ENCODE measurements around the gene SLC6A3. TPM values are rescaled to one million over a fixed set of nuclear protein-coding genes. Genes with fewer than 3 reads are reported as not detected.

Gene SLC6A3
- total RNA-seq, 2 experiments from 2014 or later, result not detected

DNA sequence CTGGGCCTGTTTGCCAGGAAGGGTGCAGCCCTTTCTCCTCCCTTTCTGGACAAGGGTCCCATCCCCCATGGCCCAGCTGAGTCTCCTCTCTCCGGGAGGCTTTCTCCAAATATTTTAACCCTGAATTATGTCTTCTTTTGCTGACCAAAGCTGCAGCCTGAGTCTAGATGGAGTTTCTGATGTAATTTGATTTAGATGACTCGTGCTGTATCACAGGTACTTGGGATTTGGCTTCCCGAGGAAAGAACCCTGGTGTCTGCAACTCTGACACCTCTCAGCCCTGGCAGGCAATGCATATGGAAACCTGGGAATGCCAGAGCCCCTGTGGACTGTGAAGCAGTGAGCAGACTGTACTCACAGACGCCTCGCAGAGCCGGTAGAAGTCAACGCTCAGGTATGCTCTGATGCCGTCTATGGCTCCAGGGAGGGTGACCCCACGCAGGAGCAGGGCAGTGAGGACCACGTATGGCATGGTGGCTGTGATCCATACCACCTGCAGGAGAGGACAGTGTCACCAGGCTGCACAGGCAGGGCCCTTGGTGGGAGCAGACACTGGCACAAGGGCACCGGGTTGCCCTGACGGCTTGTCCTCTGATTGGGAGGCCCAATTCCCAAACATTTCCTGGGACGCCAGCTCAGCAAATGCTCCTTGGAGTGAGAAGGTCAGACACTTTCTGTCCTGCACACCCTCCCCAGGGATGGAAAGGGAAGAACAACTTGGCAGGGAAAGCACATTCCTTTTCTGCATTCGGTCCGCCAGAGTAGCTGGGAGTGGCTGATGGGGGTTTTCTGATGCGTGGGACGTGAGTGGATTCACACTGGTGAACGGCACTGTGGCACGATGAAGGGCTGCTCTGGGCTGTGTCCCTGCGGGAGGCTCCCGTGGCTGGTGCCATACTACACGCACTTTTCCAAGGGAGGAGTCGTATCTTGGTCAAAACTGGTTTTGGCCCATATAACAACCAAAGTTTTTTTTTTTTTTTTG, 24.7 kb downstream of the SLC6A3 start:
- H2AFZ ChIP-seq (ENCODE audit: low read length), result no peak overlapping the region
- TF ChIP-seq, protein P1, sequence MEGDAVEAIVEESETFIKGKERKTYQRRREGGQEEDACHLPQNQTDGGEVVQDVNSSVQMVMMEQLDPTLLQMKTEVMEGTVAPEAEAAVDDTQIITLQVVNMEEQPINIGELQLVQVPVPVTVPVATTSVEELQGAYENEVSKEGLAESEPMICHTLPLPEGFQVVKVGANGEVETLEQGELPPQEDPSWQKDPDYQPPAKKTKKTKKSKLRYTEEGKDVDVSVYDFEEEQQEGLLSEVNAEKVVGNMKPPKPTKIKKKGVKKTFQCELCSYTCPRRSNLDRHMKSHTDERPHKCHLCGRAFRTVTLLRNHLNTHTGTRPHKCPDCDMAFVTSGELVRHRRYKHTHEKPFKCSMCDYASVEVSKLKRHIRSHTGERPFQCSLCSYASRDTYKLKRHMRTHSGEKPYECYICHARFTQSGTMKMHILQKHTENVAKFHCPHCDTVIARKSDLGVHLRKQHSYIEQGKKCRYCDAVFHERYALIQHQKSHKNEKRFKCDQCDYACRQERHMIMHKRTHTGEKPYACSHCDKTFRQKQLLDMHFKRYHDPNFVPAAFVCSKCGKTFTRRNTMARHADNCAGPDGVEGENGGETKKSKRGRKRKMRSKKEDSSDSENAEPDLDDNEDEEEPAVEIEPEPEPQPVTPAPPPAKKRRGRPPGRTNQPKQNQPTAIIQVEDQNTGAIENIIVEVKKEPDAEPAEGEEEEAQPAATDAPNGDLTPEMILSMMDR (conservative IDR thresholded peaks at IDR 0.05; ENCODE audit: low read length), result no peak
- no peak for TF ChIP-seq EZH2phosphoT487 (IDR thresholded peaks at IDR 0.05; ENCODE audit: borderline replicate concordance, low read depth, low read length)
- H3K9me2 ChIP-seq (ENCODE audit: insufficient read depth, low read length), result no peaks in the 10 kb centered on the region
- ChIA-PET POLR2A (interaction anchor here (0.7 kb wide), 1 partner anchor 79 kb away, joined by 3 read pairs; no protein-coding TSS in a partner anchor), CTCF (ENCODE audit: unreplicated experiment) (no interaction called here)
- intact Hi-C loops (cut with micrococcal nuclease; ENCODE audit: unreplicated experiment), result no loop called here
- H4K20me1 ChIP-seq (ENCODE audit: insufficient read depth, low read length), result no peaks in the 10 kb centered on the region
- H3K4me3 ChIP-seq (ENCODE audit: low read depth, low read length, poor library complexity, severe bottlenecking), result no peak overlapping the region
- H3K36me3 ChIP-seq (ENCODE audit: insufficient read depth, low read length), result no peaks in the 10 kb centered on the region
- BruUV-seq (replicated peaks), result no TSS peak
- H3K4me2 ChIP-seq (ENCODE audit: low read length), result no peak overlapping the region
- no peak overlapping the region for H3K27ac ChIP-seq (ENCODE audit: low read depth, low read length, poor library complexity, severe bottlenecking)
- no peaks in the 10 kb centered on the region for H3K4me1 ChIP-seq (ENCODE audit: insufficient read depth, low read length, poor library complexity, severe bottlenecking)
- H3K79me2 ChIP-seq (ENCODE audit: insufficient read depth, low read depth, low read length), result no peaks in the 10 kb centered on the region
- no peaks in the 10 kb centered on the region for H3K9me3 ChIP-seq (ENCODE audit: low read length)
- DNase-seq (ENCODE audit: low spot score), result no peak

DNA sequence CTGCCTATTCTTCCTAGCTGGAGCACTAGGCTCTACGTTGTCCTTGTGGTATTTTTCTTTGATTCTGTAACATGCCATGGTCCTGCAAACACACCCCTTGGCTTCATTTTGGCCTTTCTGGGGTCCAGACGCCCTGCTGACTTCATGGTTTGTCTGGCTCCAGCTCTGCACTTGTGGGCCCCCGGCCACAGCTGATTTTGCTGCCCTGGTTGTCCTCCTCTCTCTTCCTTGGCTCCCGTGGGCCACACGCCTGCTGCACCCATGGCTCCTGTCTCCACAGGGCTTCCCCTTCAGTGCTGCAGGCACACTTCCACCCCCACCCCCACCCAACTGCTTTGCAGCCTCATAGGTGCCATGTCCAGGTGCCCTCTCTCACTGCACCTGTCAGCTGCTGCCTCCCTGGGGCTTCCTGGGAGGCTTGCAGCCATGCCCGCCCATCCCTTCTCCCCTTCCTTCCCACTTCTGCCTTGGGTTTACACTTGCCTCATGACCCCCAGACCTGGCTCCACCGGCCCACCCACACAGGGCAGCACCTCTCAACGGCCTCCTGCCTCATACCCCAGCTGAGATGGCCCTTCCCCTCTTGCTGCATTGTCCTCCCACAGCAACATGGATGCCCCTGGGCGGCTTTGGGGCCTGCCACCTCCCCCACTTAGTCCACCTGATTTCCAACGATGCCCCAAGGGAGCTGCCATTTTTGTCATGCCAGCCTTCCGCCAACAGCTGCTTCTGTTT, 25.6 kb downstream of the SLC6A3 start:
- ChIA-PET CTCF (ENCODE audit: unreplicated experiment) (no interaction called here), POLR2A (no interaction called here)
- Histone ChIP-seq H3K79me2 (ENCODE audit: insufficient read depth, low read depth, low read length) (no peaks in the 10 kb centered on the region), H3K36me3 (ENCODE audit: insufficient read depth, low read length) (no peaks in the 10 kb centered on the region), H4K20me1 (ENCODE audit: insufficient read depth, low read length) (no peaks in the 10 kb centered on the region), H3K27ac (ENCODE audit: low read depth, low read length, poor library complexity, severe bottlenecking) (no peak overlapping the region), H3K9me3 (ENCODE audit: low read length) (no peaks in the 10 kb centered on the region), H3K9me2 (ENCODE audit: insufficient read depth, low read length) (no peaks in the 10 kb centered on the region), H3K4me1 (ENCODE audit: insufficient read depth, low read length, poor library complexity, severe bottlenecking) (no peaks in the 10 kb centered on the region), H3K4me2 (ENCODE audit: low read length) (no peak overlapping the region), H3K4me3 (ENCODE audit: low read depth, low read length, poor library complexity, severe bottlenecking) (no peak overlapping the region), H2AFZ (ENCODE audit: low read length) (no peak overlapping the region)
- DNase-seq (ENCODE audit: low spot score), result no peak
- BruUV-seq (replicated peaks), result no TSS peak
- intact Hi-C loops (cut with micrococcal nuclease; ENCODE audit: unreplicated experiment), result no loop called here
- TF ChIP-seq, protein P1 (conservative IDR thresholded peaks at IDR 0.05; ENCODE audit: low read length), result no peak
- TF ChIP-seq EZH2phosphoT487 (IDR thresholded peaks at IDR 0.05; ENCODE audit: borderline replicate concordance, low read depth, low read length), result no peak

Data from OCI-LY7 (cell line).